ENCODE results near the gene PUS10.
"Not testable (repeated sequence)": the region's sequence is repeated elsewhere in the genome, so short reads cannot be mapped to it uniquely, and the experiment has no call there.

Gene PUS10

DNA sequence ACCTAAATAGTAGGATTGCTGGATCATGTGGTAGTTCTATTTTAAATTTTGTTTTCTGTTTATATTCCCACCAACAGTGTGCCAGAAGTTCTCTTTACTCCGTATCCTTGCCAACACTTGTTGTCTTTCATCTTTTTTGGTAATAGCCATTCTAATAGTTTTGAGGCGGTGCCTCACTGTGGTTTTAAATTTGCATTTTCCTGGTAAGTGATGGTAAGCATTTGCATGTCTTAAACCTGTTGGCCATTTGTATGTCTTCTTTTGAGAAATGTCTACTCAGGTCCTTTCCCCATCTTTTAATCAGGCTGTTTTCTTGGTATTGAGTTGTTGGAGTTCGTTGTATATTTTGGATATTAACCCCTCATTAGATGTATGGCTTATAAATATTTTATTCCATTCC is 85.1 kb downstream of the PUS10 start:
- DNase-seq (ENCODE audit: low read depth in 3 of 3): no peak

- not testable (repeated sequence) for DNase-seq (ENCODE audit: low read depth in 3 of 3)
Observed at GRCh38 chr2:60932061-60932460, 86.0 kb downstream of the PUS10 start.

GRCh38 chr2:60926741-60927552 is 91.1 kb downstream of the PUS10 start:
- DNase-seq (ENCODE audit: low read depth in 3 of 3): no peak

- DNase-seq (ENCODE audit: low read depth in 3 of 3): no peak
Observed at GRCh38 chr2:60925994-60926740, 91.9 kb downstream of the PUS10 start.

DNA sequence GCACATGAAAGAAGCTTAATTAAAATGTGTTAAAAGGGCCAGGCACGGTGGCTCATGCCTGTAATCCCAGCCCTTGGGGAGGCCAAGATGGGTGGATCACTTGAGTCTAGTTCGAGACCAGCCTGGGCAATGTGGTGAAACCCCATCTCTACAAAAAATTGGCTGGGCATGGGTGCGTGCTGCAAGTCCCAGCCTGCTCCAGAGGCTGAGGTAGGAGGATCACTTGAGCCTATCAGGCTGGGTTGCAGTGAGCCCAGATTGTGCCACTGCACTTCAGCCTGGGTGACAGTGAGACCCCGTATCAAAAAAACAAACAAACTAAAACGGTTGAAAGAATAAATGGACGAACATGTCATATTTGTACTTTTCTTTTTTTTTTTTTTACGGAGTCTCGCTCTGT is 110.7 kb downstream of the PUS10 start:
- DNase-seq (ENCODE audit: low read depth in 3 of 3): no peak

DNA sequence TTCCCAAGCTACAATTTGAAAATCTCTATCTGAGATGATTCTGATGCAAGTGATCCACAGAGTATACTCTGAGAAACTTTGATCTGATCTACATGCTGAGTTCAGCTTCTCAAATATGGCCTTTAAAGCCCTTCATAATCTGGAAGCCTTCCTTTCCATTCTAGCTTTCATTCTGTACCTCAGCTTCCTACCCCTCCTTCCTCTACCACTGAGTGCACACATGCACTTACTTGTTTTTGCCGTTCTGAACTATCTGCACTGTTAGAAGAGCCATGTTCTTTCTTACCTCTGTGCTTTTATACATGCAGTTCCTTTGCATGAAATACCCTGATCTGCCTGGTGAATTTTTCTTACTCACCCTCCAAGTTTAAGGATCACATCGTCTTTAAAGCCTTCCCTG is 111.7 kb downstream of the PUS10 start:
- no peak for DNase-seq (ENCODE audit: low read depth in 3 of 3)

GRCh38 chr2:60905867-60906266 is 112.2 kb downstream of the PUS10 start:
- DNase-seq (ENCODE audit: low read depth in 3 of 3): not testable (repeated sequence)

DNA sequence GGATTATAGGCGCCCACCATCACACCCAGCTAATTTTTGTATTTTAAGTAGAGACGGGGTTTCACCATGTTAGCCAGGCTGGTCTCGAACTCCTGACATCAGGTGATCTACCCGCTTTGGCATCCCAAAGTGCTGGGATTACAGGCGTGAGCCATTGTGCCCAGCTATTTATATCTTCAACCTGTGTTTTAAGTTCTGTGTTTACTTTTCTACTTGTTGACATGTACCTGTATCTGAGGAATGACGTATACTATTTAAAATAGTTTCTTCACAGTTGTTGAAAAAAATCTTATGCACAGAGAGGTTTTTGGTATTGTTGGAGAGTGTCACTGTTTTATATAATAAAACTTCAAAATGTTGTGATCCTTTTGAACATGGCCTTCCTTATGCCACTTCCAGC is 116.8 kb downstream of the PUS10 start:
- not testable (repeated sequence) for DNase-seq (ENCODE audit: low read depth in 3 of 3)

- no peak for DNase-seq (ENCODE audit: low read depth in 3 of 3)
Observed at GRCh38 chr2:60899892-60900249, 118.2 kb downstream of the PUS10 start.

GRCh38 chr2:60899230-60899891 is 118.7 kb downstream of the PUS10 start:
- DNase-seq (ENCODE audit: low read depth in 3 of 3): peak in 2 of 3 experiments; percentile 45 to 52

DNA sequence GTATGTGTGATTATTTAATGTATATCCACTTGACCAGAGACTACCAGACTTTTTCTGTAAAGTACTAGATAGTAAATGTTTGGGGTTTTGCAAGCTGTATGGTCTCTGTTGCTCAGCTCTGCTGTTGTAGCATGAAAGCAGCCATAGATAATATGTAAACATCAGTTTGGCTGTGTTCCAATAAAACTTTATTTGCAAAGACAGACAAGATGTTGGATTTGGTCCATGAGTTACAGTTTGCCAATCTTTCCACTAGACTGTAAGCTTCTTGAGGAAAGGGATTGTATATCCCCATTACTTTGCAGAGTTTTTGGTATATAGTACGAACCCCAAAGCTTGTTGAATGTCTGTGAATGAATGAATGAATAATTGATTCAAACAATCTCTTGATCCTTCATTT is 119.5 kb downstream of the PUS10 start:
- no peak for DNase-seq (ENCODE audit: low read depth in 3 of 3)

Measured in stimulated activated CD4-positive, alpha-beta T cell treated with anti-CD3 and anti-CD28 coated beads, TNF-alpha, amount 100 ng/mL, for 4 hours (primary cell).